ENCODE results near the gene CSH1. TPM values are rescaled to one million over a fixed set of nuclear protein-coding genes. Genes with fewer than 3 reads are reported as not detected.
A peak's percentile ranks its signal among the peaks of the same experiment; 100 is the strongest.

The CSH1 gene
- total RNA-seq, 1 experiment from 2014 or later = not detected

- Mint-ChIP-seq H3K36me3 (ENCODE audit: insufficient read depth in 1 of 3, low read depth in 3 of 3) (no peaks in the 10 kb centered on the region; a peak in 1 of 7 replicates), H3K27ac (no peak within 1 kb of the TSS), H3K27me3 (ENCODE audit: low read depth) (no peaks in the 10 kb centered on the region; the same call in none of the 2 replicates), H3K4me3 (no peak within 1 kb of the TSS; a peak in 2 of 5 replicates), H3K9me3 (no peaks in the 10 kb centered on the region), H3K4me1 (peaks cover 16 to 23% of the 10 kb centered on the region in 2 experiments)
- H2BK15ac ChIP-seq (ENCODE audit: low read depth, low read length) = no peak within 1 kb of the TSS
- no peak within 1 kb of the TSS for H2BK20ac ChIP-seq (ENCODE audit: low read depth, low read length, poor library complexity, severe bottlenecking)
- no peak within 1 kb of the TSS for H3K18ac ChIP-seq (ENCODE audit: insufficient read length, low read depth, low read length)
- no peak within 1 kb of the TSS for H3K23ac ChIP-seq (ENCODE audit: insufficient read length, low read depth, low read length)
- H3T11ph ChIP-seq (ENCODE audit: low read length) = no peak within 1 kb of the TSS
- no peaks in the 10 kb centered on the region for H3K27me3 ChIP-seq (ENCODE audit: insufficient read depth, low read length)
- no peaks in the 10 kb centered on the region for H3K9me3 ChIP-seq (ENCODE audit: control insufficient read depth, low read depth, low read length)
- H3K56ac ChIP-seq (ENCODE audit: insufficient read length, low read depth, low read length) = no peak within 1 kb of the TSS
- no peaks in the 10 kb centered on the region for H3K79me1 ChIP-seq (ENCODE audit: insufficient read depth, low read depth, low read length, poor library complexity, severe bottlenecking)
- H4K91ac ChIP-seq (ENCODE audit: insufficient read length, low read depth, low read length) = no peak within 1 kb of the TSS
- no peak within 1 kb of the TSS for H3K4ac ChIP-seq (ENCODE audit: low read depth, low read length)
- no peak within 1 kb of the TSS for H4K5ac ChIP-seq (ENCODE audit: insufficient read length, low read depth, low read length)
- H4K20me1 ChIP-seq (ENCODE audit: control insufficient read depth, insufficient read depth, insufficient read length) = no peaks in the 10 kb centered on the region
- no peaks in the 10 kb centered on the region for H3K79me2 ChIP-seq (ENCODE audit: insufficient read depth, low read length)
- H2BK120ac ChIP-seq (ENCODE audit: low read depth, low read length, poor library complexity, severe bottlenecking) = no peak within 1 kb of the TSS
- H3K23me2 ChIP-seq (ENCODE audit: insufficient read length, low read depth, low read length, poor library complexity, severe bottlenecking) = no peaks in the 10 kb centered on the region
- no peak within 1 kb of the TSS for H2BK12ac ChIP-seq (ENCODE audit: insufficient read length, low read depth, low read length)
- H4K8ac ChIP-seq (replicated peaks; ENCODE audit: insufficient read length, low read depth, low read length) = no peak within 1 kb of the TSS
- TF ChIP-seq, protein P1, sequence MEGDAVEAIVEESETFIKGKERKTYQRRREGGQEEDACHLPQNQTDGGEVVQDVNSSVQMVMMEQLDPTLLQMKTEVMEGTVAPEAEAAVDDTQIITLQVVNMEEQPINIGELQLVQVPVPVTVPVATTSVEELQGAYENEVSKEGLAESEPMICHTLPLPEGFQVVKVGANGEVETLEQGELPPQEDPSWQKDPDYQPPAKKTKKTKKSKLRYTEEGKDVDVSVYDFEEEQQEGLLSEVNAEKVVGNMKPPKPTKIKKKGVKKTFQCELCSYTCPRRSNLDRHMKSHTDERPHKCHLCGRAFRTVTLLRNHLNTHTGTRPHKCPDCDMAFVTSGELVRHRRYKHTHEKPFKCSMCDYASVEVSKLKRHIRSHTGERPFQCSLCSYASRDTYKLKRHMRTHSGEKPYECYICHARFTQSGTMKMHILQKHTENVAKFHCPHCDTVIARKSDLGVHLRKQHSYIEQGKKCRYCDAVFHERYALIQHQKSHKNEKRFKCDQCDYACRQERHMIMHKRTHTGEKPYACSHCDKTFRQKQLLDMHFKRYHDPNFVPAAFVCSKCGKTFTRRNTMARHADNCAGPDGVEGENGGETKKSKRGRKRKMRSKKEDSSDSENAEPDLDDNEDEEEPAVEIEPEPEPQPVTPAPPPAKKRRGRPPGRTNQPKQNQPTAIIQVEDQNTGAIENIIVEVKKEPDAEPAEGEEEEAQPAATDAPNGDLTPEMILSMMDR (conservative IDR thresholded peaks at IDR 0.05) = no peak
- no peak within 1 kb of the TSS for H2AK5ac ChIP-seq (ENCODE audit: insufficient read length, low read length)
- H3K9ac ChIP-seq (ENCODE audit: extremely low read depth, insufficient read length, low read length) = no peak within 1 kb of the TSS
- no peak within 1 kb of the TSS for H3K4me2 ChIP-seq (ENCODE audit: insufficient read depth, insufficient read length, low read length)
- no peak for DNase-seq
- no CpG with 5 or more reads among the region's 19 CpGs for WGBS (ENCODE audit: extremely low coverage, insufficient read length, low lambda C conversion rate)
- no peak within 1 kb of the TSS for H3K27ac ChIP-seq (ENCODE audit: insufficient read length, low read depth, low read length)
- H2AFZ ChIP-seq (ENCODE audit: low read length) = no peak within 1 kb of the TSS
- no peaks in the 10 kb centered on the region; the same call in 1 of the 2 replicates for H3K4me1 ChIP-seq (ENCODE audit: insufficient read depth, low read length)
- H2BK5ac ChIP-seq (ENCODE audit: insufficient read length, low read length) = no peak within 1 kb of the TSS
- H3K14ac ChIP-seq (ENCODE audit: insufficient read depth, low read length) = peak within 1 kb of the TSS; percentile 29
Measured at GRCh38 chr17:63931981-63932561, 35.7 kb upstream of the CSH1 start, which contains the start of gene CD79B. TSS of gene CD79B (minus strand) at chr17:63932331. CDS start at chr17:63932261, 70 bp downstream.
